B cell (primary cell): Measurements from ENCODE around the gene SLC30A1.

Source experiments
- CTCF ChIP-seq: fragments of 200-600 bp; IDR thresholded peaks from one replicate; pipeline ENCODE4 v1.8.0; 2022; ENCODE audit warnings: antibody characterized with exemption, mild to moderate bottlenecking
- EZH2 ChIP-seq: IDR thresholded peaks from 2 replicates; pipeline ENCODE4 v1.6.1; 2012; ENCODE audit warnings: borderline replicate concordance, low read depth, mild to moderate bottlenecking, moderate library complexity, low read length; ENCODE audit not compliant: insufficient read depth, poor library complexity, severe bottlenecking

DNA sequence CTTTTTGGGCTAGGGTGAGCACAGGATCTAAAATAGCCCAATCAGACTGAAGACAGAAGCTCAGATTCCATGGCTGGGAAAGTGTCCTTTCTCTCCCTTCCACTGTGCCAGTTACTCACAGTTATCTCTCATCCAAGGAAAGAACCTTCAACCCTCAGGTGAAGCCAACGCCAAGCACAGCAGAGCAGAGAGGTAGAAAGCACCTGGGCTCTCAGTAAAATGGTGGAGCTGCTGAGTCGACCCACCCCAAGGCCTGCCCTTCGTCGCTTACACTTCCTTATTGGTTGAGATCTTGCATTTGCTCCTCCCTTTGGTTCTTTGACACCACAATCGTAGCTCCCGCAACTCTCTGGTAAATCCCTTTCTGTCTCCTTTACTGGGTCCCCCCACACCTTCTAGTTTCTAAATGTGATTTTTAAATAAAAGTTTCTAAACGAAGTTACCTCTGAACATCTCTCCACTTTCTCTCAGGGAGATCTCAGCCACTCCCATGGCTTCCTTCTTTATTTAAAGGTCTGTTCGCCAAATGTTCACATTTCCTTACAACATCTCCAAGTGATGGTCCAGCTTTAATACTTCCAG is 27.5 kb upstream of the SLC30A1 start:
- TF ChIP-seq CTCF (no peak), EZH2 (no peak)
